Activated CD4-positive, alpha-beta T cell treated with anti-CD3 and anti-CD28 coated beads, Interleukin-2, amount 10 ng/mL, durations not matched to agents 24 days and 14 days (primary cell): ENCODE data around the gene DYNC2LI1. TPM values are rescaled to one million over a fixed set of nuclear protein-coding genes. Genes with fewer than 3 reads are reported as not detected.

Source experiments
- DNase-seq: peaks from one replicate; pipeline ENCODE4 v3.0.0; 2022
- H3K27ac Mint-ChIP-seq: one replicate; pipeline ENCODE4 v1.8.0; 2022; ENCODE audit warnings: mild to moderate bottlenecking, mixed read lengths
- H3K27me3 Mint-ChIP-seq: one replicate; pipeline ENCODE4 v1.8.0; 2022; ENCODE audit warnings: mixed read lengths
- H3K36me3 Mint-ChIP-seq: one replicate; pipeline ENCODE4 v1.8.0; 2022; ENCODE audit warnings: low read depth, mild to moderate bottlenecking, mixed read lengths
- H3K4me1 Mint-ChIP-seq: one replicate; pipeline ENCODE4 v1.8.0; 2021; ENCODE audit warnings: mixed read lengths
- H3K4me3 Mint-ChIP-seq: one replicate; pipeline ENCODE4 v1.8.0; 2022; ENCODE audit warnings: mild to moderate bottlenecking, moderate library complexity, mixed read lengths
- H3K9me3 Mint-ChIP-seq: one replicate; pipeline ENCODE4 v1.8.0; 2021; ENCODE audit warnings: mixed read lengths
- intact Hi-C: fragments of 100-400 bp; cut with micrococcal nuclease; formaldehyde crosslinking; loops from one replicate; pipeline ENCODE4 v1.15.1; 2023
- total RNA-seq: library from RNA; stranded (reverse); gene quantifications from 2 replicates; pipeline ENCODE4 v1.2.3, GENCODE V29; 2022

Gene DYNC2LI1
- total RNA-seq, 1 donor from 2014 or later, result 9.8 TPM

DNA sequence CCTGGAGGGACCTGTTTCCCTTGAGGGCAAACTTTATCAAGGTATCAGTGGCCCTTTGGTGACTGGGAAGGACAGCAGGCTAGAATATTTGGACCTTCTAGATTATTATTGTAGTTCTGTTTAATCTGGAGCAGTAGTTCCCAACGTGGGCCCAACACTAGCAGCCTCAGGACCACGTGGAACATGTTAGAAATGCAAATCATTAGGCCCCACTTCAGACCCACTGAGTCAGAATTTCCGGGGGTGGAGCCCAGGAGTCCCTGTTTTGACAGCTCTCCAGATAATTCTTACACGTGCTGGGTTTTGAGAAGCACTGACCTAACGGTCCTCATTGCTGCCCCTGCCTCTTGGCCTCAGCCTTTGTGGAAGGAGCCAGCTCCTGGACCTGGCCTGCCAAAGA, 25.5 kb upstream of the DYNC2LI1 start:
- Mint-ChIP-seq H3K4me1 (no peaks in the 10 kb centered on the region), H3K27ac (no peak overlapping the region), H3K27me3 (no peaks in the 10 kb centered on the region), H3K4me3 (no peak overlapping the region), H3K36me3 (no peaks in the 10 kb centered on the region), H3K9me3 (no peaks in the 10 kb centered on the region)
- DNase-seq, result no peak
- intact Hi-C loops, result no loop called here

DNA sequence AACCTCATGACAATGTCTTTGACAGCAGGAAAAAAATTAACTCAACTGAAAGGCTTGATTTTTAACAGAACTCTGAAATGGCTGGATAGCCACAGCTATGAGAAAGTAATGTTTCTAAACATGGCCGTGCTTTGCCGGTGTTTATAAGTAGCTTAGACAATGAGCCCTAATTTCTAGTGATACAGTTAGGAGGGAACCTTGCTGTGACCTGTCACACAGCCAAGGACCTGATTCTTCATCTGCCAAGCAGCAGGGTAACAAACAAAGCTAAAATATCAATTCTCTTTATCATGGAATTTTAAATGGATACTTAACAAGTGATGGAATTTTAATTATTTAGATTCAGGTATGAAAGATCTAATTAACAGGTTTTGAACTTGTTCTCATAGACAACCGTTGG, 24.3 kb upstream of the DYNC2LI1 start:
- Mint-ChIP-seq H3K36me3 (no peaks in the 10 kb centered on the region), H3K4me3 (no peak overlapping the region)
- intact Hi-C loops, result no loop called here

DNA sequence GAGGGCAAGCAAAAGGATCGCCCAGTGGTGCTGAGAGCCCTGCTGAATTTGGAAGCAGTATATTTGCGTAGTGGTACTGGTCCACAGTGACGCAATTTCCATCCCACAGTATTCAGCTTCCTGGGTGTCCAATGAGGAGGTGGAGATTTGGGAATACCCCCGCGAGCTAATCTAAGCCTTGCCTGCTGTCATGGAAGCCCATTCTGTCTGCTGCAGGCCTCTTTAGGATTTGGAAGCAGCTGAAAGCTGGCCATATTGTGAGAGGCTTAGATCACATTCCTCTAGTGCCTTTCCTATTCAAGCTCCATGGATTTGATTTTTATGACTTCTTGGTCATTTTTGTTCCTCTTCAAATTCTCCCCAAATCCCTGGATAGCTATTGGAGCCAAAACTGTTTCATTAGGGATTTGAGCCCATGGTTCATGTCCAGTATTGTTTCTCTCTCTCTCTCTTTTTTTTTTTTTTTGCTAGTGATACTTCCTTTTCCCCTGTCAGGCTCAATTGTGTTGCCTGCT, 22.3 kb upstream of the DYNC2LI1 start:
- no peak for DNase-seq
- no peak overlapping the region for H3K27ac Mint-ChIP-seq
- no peak overlapping the region for H3K4me3 Mint-ChIP-seq
- H3K9me3 Mint-ChIP-seq, result no peaks in the 10 kb centered on the region
- H3K27me3 Mint-ChIP-seq, result no peaks in the 10 kb centered on the region
- no peaks in the 10 kb centered on the region for H3K4me1 Mint-ChIP-seq
- intact Hi-C loops, result no loop called here
- H3K36me3 Mint-ChIP-seq, result no peaks in the 10 kb centered on the region

More for the DNA sequence above, 24.3 kb upstream of the DYNC2LI1 start:
- Mint-ChIP-seq H3K4me1 (no peaks in the 10 kb centered on the region), H3K27ac (no peak overlapping the region), H3K27me3 (no peaks in the 10 kb centered on the region), H3K9me3 (no peaks in the 10 kb centered on the region)
- no peak for DNase-seq

DNA sequence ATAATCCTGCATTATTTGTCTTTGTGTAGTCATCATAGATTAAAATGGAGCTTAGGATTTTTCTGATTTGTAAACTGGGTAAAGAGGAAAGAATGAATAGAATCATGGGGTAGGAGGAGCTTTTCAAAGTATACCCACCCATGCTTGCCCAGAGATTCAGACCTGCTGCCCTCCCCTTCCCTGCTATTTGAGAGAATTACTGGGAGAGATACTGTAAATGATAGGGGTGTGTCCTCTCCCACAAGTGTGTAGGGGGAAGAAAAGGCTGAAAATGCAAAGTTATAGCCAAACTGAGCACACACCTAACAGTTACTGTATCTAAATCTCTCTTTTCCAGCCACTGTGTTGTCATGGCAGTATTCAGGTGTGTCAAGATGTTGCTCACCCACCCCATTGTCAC, 21.5 kb upstream of the DYNC2LI1 start:
- no peak overlapping the region for H3K27ac Mint-ChIP-seq
- H3K4me3 Mint-ChIP-seq, result no peak overlapping the region
- H3K4me1 Mint-ChIP-seq, result no peaks in the 10 kb centered on the region
- no peak for DNase-seq
- H3K36me3 Mint-ChIP-seq, result no peaks in the 10 kb centered on the region
- H3K27me3 Mint-ChIP-seq, result peaks cover 1% of the 10 kb centered on the region
- H3K9me3 Mint-ChIP-seq, result no peaks in the 10 kb centered on the region
- intact Hi-C loops, result no loop called here

DNA sequence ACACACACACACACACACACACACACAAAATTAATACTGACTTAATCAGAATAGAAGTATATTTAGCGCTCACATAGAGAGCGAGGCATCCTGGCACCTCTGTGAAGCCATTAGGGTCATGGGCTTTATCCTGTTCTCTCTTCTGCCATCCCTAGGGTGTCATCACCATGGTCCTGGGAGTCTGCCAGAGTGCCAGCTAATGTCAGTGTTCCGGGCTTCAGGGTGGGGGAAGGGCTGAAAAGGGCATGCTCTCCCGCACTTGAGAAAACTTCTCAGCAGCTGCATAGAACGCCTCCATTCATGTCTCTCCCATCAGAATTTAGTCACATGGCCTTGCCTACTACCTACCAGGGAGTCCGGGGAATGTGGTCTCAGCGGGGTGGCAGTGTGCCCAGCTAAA, 19.7 kb upstream of the DYNC2LI1 start:
- Mint-ChIP-seq H3K4me3 (no peak overlapping the region), H3K27me3 (peaks cover 1% of the 10 kb centered on the region), H3K36me3 (no peaks in the 10 kb centered on the region), H3K9me3 (no peaks in the 10 kb centered on the region), H3K4me1 (no peaks in the 10 kb centered on the region), H3K27ac (no peak overlapping the region)
- no peak for DNase-seq
- intact Hi-C loops, result no loop called here

DNA sequence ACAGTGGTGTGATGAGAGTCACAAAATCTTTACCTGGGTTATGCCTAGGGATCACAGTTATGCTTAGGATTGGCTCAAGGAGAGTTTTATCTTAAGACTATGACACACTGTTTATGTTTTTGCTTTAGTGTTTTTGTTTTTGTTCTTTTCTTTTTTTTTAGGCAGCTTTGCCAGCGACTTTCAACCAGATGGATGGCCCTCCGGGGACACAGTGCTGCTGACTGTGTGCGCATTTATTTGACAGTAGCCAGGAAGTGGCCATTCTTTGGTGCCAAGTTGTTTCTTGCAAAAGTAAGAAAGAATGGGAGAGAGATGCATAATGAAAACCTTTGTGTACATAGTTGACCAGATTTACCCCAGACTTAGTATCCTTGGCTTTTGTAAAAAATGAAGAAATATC, 15.1 kb upstream of the DYNC2LI1 start:
- no peaks in the 10 kb centered on the region for H3K9me3 Mint-ChIP-seq

DNA sequence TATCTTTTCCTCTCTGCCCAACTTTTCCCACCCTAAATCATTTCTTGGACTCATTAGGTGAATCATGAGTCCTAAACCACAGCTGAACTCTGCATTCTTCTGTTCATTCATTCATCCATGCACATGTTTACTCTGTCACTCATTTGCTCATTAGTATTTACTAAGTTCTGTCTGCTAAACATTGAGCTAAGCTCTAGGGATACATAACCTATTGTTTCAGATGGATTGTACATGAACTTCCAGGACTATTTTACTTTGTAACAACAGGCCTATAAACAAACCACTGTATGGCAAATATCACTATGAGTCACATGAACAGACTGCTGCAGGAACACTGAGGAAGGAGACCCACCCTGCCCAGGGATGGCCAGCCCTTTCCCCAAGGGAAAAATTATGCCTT, 14.6 kb upstream of the DYNC2LI1 start:
- Mint-ChIP-seq H3K9me3 (no peaks in the 10 kb centered on the region), H3K27me3 (peaks cover 1% of the 10 kb centered on the region), H3K27ac (no peak overlapping the region), H3K4me3 (no peak overlapping the region), H3K4me1 (no peaks in the 10 kb centered on the region), H3K36me3 (no peaks in the 10 kb centered on the region)
- intact Hi-C loops, result no loop called here
- no peak for DNase-seq

More for the DNA sequence above, 15.1 kb upstream of the DYNC2LI1 start:
- no peaks in the 10 kb centered on the region for H3K4me1 Mint-ChIP-seq
- no peak overlapping the region for H3K4me3 Mint-ChIP-seq
- no peaks in the 10 kb centered on the region for H3K36me3 Mint-ChIP-seq
- H3K27ac Mint-ChIP-seq, result no peak overlapping the region
- peaks cover 1% of the 10 kb centered on the region for H3K27me3 Mint-ChIP-seq
- intact Hi-C loops, result no loop called here
- no peak for DNase-seq

DNA sequence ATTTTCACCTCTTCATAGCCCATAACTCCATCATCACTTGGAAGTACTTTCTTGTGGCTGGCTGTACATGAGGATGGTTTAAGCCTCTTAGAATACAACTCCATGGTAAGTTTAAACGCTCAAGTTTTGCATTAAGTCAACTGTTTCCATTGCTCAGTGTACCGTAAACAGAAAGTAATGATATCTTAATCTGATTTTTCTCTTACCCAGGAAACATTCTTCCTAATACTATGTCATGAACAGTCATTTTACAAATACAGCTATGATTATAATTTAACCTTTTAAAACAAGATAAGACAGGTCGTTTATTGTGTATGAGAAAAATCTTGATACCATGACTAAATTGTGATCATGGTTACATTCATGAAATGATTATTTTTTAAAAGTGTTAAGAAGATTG, 11.6 kb upstream of the DYNC2LI1 start:
- H3K4me3 Mint-ChIP-seq, result no peak overlapping the region
- intact Hi-C loops, result no loop called here
- peaks cover 4% of the 10 kb centered on the region for H3K4me1 Mint-ChIP-seq
- DNase-seq, result no peak
- H3K36me3 Mint-ChIP-seq, result no peaks in the 10 kb centered on the region
- no peak overlapping the region for H3K27ac Mint-ChIP-seq
- no peaks in the 10 kb centered on the region for H3K9me3 Mint-ChIP-seq
- H3K27me3 Mint-ChIP-seq, result no peaks in the 10 kb centered on the region

DNA sequence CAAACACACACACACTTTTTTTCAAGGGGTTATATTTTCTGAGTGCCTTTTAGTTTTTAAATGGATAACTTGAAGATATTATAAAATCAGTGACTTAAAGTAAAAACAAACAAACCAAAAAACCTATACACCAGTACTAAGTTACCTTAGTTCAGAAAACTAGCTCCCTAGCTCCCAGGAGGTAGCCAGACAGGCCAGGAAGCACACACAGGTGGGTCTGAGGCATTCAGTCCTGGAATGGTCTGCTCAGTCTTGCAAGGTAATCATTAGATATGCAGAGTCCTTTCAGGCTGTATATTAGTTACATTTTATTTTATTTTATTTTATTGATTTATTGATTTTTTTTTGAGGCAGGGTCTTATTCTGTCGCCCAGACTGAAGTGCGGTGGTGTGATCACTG, 10.7 kb upstream of the DYNC2LI1 start:
- intact Hi-C loops, result no loop called here
- Mint-ChIP-seq H3K9me3 (no peaks in the 10 kb centered on the region), H3K4me1 (peaks cover 4% of the 10 kb centered on the region), H3K36me3 (no peaks in the 10 kb centered on the region), H3K27me3 (no peaks in the 10 kb centered on the region), H3K27ac (no peak overlapping the region), H3K4me3 (no peak overlapping the region)
- no peak for DNase-seq

DNA sequence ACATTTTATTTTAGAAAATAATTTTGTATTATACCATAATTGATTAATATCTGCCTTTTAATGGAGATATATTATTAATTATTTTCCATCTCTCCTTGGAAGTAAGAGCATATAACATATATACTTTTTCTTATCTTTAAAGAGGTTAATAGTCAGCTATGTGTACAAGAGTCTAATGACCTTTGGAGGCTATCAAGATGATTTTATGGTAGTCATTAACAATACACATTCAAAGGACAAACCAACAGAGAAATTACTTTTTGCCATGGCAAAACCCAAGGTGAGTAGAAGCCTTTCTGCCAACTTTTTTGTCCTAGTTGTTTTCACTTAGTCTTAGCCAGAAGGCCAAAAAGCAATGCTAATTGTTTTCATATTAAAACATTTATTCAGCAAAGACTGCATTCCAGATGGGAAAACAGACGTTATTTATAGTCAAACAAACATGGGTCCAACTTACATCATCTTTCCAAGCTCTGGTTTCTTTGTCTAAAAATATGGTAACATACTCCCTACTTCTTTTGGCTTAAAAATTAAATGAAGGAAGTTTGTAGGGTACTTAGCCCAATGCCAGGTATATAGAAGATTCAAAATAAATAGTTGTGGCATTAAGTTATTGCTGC, 9.6 kb upstream of the DYNC2LI1 start:
- Mint-ChIP-seq H3K27me3 (no peaks in the 10 kb centered on the region), H3K27ac (no peak overlapping the region), H3K36me3 (no peaks in the 10 kb centered on the region), H3K4me1 (peaks cover 4% of the 10 kb centered on the region), H3K9me3 (no peaks in the 10 kb centered on the region), H3K4me3 (no peak overlapping the region)
- no peak for DNase-seq
- intact Hi-C loops, result no loop called here

DNA sequence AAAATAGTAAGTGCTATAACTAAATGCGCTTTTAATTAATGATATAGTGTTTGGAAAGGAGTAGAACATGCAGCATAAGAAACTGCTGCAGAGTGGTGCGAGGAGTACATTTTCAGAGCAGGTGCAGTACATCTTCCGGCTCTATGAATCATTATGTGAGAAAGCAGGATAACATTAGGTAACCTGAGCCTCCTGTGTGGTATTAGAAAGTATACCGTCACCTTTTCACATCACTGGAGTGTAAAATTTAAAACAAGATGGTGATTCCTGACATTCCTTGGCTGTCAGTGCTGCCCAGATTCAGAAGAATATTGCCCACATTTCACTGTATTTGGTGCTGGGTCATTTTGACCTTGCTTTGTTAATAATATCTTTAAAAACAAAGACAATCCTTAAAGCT, 7.8 kb upstream of the DYNC2LI1 start:
- Mint-ChIP-seq H3K4me3 (no peak overlapping the region), H3K36me3 (no peaks in the 10 kb centered on the region), H3K4me1 (peaks cover 4% of the 10 kb centered on the region), H3K27ac (peak overlapping the region; percentile 26), H3K27me3 (no peaks in the 10 kb centered on the region), H3K9me3 (no peaks in the 10 kb centered on the region)
- no peak for DNase-seq
- intact Hi-C loops, result no loop called here

DNA sequence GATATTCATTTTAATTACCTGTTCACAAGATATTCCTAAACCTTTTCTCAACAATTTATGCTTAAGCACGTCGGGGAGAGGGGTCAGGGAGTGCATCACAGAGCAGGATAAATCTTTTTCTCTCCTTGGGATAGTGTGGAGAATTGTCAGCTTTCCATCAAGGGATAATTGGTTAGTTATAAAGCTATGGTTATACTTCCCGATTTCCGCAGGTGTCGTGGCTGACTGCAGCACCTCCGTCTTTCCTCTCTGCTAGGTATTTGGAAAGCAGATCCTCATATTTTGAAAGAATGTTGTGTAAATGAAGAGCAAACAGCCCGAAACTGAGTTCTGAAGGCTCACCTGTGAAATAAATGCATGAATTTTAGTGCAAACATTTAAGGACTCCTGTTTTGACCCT, 778 bp downstream of the DYNC2LI1 start:
- intact Hi-C loops, result loop anchor here (1.0 to 10.0 kb wide), 5 partner anchors 137 to 964 kb away; partner anchors contain the start of genes CAMKMT, PLEKHH2 and PREPL
- peak overlapping the region; percentile 95 for H3K27ac Mint-ChIP-seq

DNA sequence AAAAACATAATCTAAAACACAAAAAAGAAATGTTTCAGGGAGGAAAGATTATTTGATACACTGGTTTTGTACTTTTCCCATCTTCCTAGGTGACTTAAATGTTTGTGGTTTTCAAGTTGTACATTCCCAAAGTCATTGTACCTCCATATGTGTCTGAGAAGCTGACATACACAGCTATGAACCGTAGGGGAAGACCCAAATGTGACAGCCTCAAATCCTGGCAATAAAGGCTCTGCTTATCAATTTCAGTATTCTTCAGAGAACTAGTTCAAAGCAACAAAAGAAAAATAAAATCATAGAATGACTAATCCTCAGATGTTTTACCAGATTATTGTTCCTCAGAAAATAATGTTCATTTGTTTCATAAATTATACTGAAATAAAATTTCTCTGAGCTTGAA, 2.5 kb downstream of the DYNC2LI1 start:
- Mint-ChIP-seq H3K27ac (peak overlapping the region; percentile 16), H3K27me3 (no peaks in the 10 kb centered on the region), H3K4me1 (peaks cover 18% of the 10 kb centered on the region), H3K4me3 (no peak overlapping the region), H3K36me3 (peaks cover 2% of the 10 kb centered on the region), H3K9me3 (peaks cover 3% of the 10 kb centered on the region)
- DNase-seq, result no peak
- intact Hi-C loops, result loop anchor here (10.0 kb wide), 2 partner anchors 482 to 588 kb away; partner anchors contain the start of genes CAMKMT and PREPL

More for the DNA sequence above, 778 bp downstream of the DYNC2LI1 start:
- Mint-ChIP-seq H3K36me3 (peaks cover 2% of the 10 kb centered on the region), H3K4me1 (peaks cover 18% of the 10 kb centered on the region), H3K27me3 (no peaks in the 10 kb centered on the region), H3K4me3 (peak overlapping the region; percentile 99), H3K9me3 (peaks cover 3% of the 10 kb centered on the region)
- no peak for DNase-seq

DNA sequence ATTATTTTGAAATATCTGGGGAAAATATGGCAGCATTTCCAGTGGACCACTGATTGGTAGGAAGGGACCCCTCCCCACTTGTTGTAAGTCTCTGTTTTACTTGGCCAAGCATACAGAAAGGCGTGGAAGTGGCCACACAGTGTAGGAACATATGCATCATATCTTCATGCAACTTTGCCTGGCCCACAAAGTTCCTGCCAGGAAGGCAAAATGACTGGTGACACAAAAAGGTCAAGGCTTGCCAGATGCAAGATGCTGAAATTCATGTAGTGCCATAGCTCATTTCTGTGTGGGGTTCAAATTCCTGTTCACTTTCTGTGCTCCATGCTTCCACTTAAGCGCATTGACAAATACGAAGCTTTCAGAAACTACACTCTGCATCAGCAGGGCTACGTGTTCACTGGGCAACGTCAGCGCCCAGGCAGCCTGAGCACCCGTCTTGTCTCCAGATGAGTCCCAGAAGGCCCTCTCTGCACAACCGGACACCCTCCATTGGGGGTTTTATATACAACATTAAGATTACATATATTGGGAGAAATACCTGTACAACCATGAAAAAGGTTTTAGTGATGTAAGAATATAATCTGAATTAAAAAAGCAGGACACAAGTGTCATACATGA, 3.6 kb downstream of the DYNC2LI1 start:
- intact Hi-C loops, result loop anchor here (10.0 kb wide), 2 partner anchors 483 to 587 kb away; partner anchors contain the start of genes CAMKMT and PREPL
- Mint-ChIP-seq H3K4me1 (peaks cover 18% of the 10 kb centered on the region), H3K4me3 (no peak overlapping the region), H3K27ac (no peak overlapping the region), H3K9me3 (peaks cover 3% of the 10 kb centered on the region), H3K36me3 (peaks cover 2% of the 10 kb centered on the region), H3K27me3 (no peaks in the 10 kb centered on the region)
- no peak for DNase-seq
